HepG2 (cell line): ENCODE results near the gene TGFBI. TPM values are rescaled to one million over a fixed set of nuclear protein-coding genes. Genes with fewer than 3 reads are reported as not detected.

Experiments
- HBP1 ChIP-seq: IDR thresholded peaks from 2 replicates; pipeline ENCODE4 v1.6.1; 2016; ENCODE audit warnings: low read depth, control low read depth
- HOXA5 ChIP-seq: sonication (generic); formaldehyde crosslinking; IDR thresholded peaks from 2 replicates; pipeline ENCODE4 v1.4.0; 2020; ENCODE audit warnings: missing genetic modification reagents
- KDM5B ChIP-seq: sonication (generic); formaldehyde crosslinking; IDR thresholded peaks from 2 replicates; pipeline ENCODE4 v1.4.0; 2020; ENCODE audit warnings: missing genetic modification reagents, mild to moderate bottlenecking, borderline replicate concordance
- NR1H2 ChIP-seq: sonication (generic); formaldehyde crosslinking; IDR thresholded peaks from 2 replicates; pipeline ENCODE4 v1.8.1; 2022; ENCODE audit warnings: low read depth, missing genetic modification reagents, borderline replicate concordance
- RARA ChIP-seq: IDR thresholded peaks from 2 replicates; pipeline ENCODE4 v1.6.1; 2016; ENCODE audit warnings: missing genetic modification reagents, missing compliant biosample characterization
- REXO4 ChIP-seq: sonication (generic); formaldehyde crosslinking; IDR thresholded peaks from 2 replicates; pipeline ENCODE4 v1.8.0; 2022; ENCODE audit warnings: missing genetic modification reagents, mild to moderate bottlenecking, borderline replicate concordance
- TIGD3 ChIP-seq: sonication (generic); formaldehyde crosslinking; IDR thresholded peaks from 2 replicates; pipeline ENCODE4 v1.5.1; 2020; ENCODE audit warnings: mild to moderate bottlenecking, missing genetic modification reagents, borderline replicate concordance
- ZBTB2 ChIP-seq: sonication (generic); formaldehyde crosslinking; IDR thresholded peaks from 2 replicates; pipeline ENCODE4 v1.8.0; 2022; ENCODE audit warnings: low read depth, missing genetic modification reagents
- ZNF296 ChIP-seq: sonication (generic); formaldehyde crosslinking; conservative IDR thresholded peaks from 2 replicates; pipeline ENCODE4 v1.5.0; 2020; ENCODE audit warnings: mild to moderate bottlenecking, missing genetic modification reagents
- ZNF329 ChIP-seq: sonication (generic); formaldehyde crosslinking; IDR thresholded peaks from 2 replicates; pipeline ENCODE4 v1.9.0; 2021; ENCODE audit warnings: low read depth, mild to moderate bottlenecking, missing genetic modification reagents
- ZNF558 ChIP-seq: sonication (generic); formaldehyde crosslinking; IDR thresholded peaks from 2 replicates; pipeline ENCODE4 v1.9.0; 2022; ENCODE audit warnings: mild to moderate bottlenecking, missing genetic modification reagents, borderline replicate concordance
- ZNF660 ChIP-seq: sonication (generic); formaldehyde crosslinking; IDR thresholded peaks from 2 replicates; pipeline ENCODE4 v1.5.1; 2020; ENCODE audit warnings: mild to moderate bottlenecking, low read depth, missing genetic modification reagents, borderline replicate concordance
- ZNF770 ChIP-seq: sonication (generic); formaldehyde crosslinking; IDR thresholded peaks from 2 replicates; pipeline ENCODE4 v1.5.0; 2020; ENCODE audit warnings: mild to moderate bottlenecking, missing genetic modification reagents
- polyA plus RNA-seq, 8 experiments: library from polyadenylated mRNA; depleted of rRNA in 3 of 8; stranded (reverse) in 7 of 8; unstranded in 1 of 8; fragments of >200 nt; fragmentation: Illumina TruSeq in 4 of 8; extraction: Trizol in 4 of 8; gene quantifications; 2 replicates each; pipeline versions ENCODE4 v1.2.1 to v1.2.3, GENCODE V29; 2011 to 2016; ENCODE audit warnings: low read depth in 4 of 8, missing spikeins in 1 of 8, mixed read lengths in 1 of 8; ENCODE audit not compliant: insufficient read depth in 1 of 8
- total RNA-seq, 5 experiments: library from RNA; depleted of rRNA; stranded (reverse); fragments of >200 nt; fragmentation: Illumina TruSeq; extraction: Trizol; gene quantifications; 2 replicates each; pipeline ENCODE4 v1.2.3, GENCODE V29; 2016; ENCODE audit warnings: low read depth in 1 of 5
- TF ChIP-seq, protein P1 (sequence below): sonication (generic); formaldehyde crosslinking; IDR thresholded peaks from 2 replicates; pipeline ENCODE4 v1.4.0; 2020; ENCODE audit warnings: low read depth, mild to moderate bottlenecking, missing genetic modification reagents
- TF ChIP-seq, protein P2 (sequence below): IDR thresholded peaks from 2 replicates; pipeline ENCODE4 v1.6.1; 2016; ENCODE audit warnings: missing compliant biosample characterization, missing genetic modification reagents, borderline replicate concordance

The TGFBI gene
- total and polyA plus RNA-seq, 2 of the 13 experiments (the other 11 are each of a cell fraction or from before 2014, with no cell fraction given): 275 to 457 TPM

- peak; percentile 87 for TF ChIP-seq HOXA5 (CRISPR knock-in tag)
- TF ChIP-seq NR1H2 (CRISPR knock-in tag): no peak
- TF ChIP-seq TIGD3 (CRISPR knock-in tag): no peak
- TF ChIP-seq ZNF770 (CRISPR knock-in tag): peak; percentile 53; the same call in 1 of the 2 replicates
- TF ChIP-seq ZNF329 (CRISPR knock-in tag): no peak
- TF ChIP-seq KDM5B (CRISPR knock-in tag): no peak
- no peak for TF ChIP-seq ZNF558 (CRISPR knock-in tag)
- no peak for TF ChIP-seq REXO4 (CRISPR knock-in tag)
- TF ChIP-seq, protein P1, sequence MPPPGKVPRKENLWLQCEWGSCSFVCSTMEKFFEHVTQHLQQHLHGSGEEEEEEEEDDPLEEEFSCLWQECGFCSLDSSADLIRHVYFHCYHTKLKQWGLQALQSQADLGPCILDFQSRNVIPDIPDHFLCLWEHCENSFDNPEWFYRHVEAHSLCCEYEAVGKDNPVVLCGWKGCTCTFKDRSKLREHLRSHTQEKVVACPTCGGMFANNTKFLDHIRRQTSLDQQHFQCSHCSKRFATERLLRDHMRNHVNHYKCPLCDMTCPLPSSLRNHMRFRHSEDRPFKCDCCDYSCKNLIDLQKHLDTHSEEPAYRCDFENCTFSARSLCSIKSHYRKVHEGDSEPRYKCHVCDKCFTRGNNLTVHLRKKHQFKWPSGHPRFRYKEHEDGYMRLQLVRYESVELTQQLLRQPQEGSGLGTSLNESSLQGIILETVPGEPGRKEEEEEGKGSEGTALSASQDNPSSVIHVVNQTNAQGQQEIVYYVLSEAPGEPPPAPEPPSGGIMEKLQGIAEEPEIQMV (CRISPR knock-in tag): peak; percentile 62
- TF ChIP-seq ZBTB2 (CRISPR knock-in tag): peak; percentile 62; the same call in 1 of the 2 replicates
- TF ChIP-seq RARA (CRISPR knock-in tag): peak; percentile 98
- TF ChIP-seq ZNF660: no peak
- no peak for TF ChIP-seq HBP1 (CRISPR knock-in tag)
- no peak for TF ChIP-seq ZNF296
- TF ChIP-seq, protein P2, sequence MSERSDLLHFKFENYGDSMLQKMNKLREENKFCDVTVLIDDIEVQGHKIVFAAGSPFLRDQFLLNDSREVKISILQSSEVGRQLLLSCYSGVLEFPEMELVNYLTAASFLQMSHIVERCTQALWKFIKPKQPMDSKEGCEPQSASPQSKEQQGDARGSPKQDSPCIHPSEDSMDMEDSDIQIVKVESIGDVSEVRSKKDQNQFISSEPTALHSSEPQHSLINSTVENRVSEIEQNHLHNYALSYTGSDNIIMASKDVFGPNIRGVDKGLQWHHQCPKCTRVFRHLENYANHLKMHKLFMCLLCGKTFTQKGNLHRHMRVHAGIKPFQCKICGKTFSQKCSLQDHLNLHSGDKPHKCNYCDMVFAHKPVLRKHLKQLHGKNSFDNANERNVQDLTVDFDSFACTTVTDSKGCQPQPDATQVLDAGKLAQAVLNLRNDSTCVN (CRISPR knock-in tag): peak; percentile 60; the same call in 1 of the 2 replicates
Measured at GRCh38 chr5:136058039-136058971, 29.5 kb downstream of the TGFBI start (continued).
